Lung (tissue), 12 donors: ENCODE results near the gene ZHX3. TPM values are rescaled to one million over a fixed set of nuclear protein-coding genes. Genes with fewer than 3 reads are reported as not detected.

Source experiments
- ATAC-seq: fragments of 200-7000 bp; cut with Tn5 transposase; one replicate; pipeline ENCODE4 v1.9.1; 2020; ENCODE audit warnings: moderate number of reproducible peaks; ENCODE audit not compliant: insufficient read depth, low FRiP score
- DNase-seq, 3 donors: peaks; one replicate each; pipeline ENCODE4 v3.0.0-alpha.2; 2013 to 2017
- H3K27ac ChIP-seq, 2 donors: one replicate each; pipeline ENCODE4 v1.5.1; 2013; ENCODE audit warnings: mild to moderate bottlenecking in 2 of 2, moderate library complexity in 2 of 2, control low read depth in 1 of 2, inconsistent platforms in 1 of 2, low read depth in 1 of 2, low read length in 1 of 2
- H3K27me3 ChIP-seq, 3 donors: one replicate each; pipeline ENCODE4 v1.5.1; 2013; ENCODE audit warnings: low read length in 2 of 3; ENCODE audit not compliant: control insufficient read depth in 3 of 3, insufficient read depth in 3 of 3
- H3K36me3 ChIP-seq, 4 donors: one replicate each; pipeline ENCODE4 v1.5.1; 2013; ENCODE audit warnings: low read length in 4 of 4, mild to moderate bottlenecking in 1 of 4, moderate library complexity in 1 of 4; ENCODE audit not compliant: control insufficient read depth in 4 of 4, insufficient read depth in 4 of 4
- H3K4me1 ChIP-seq, 5 donors: one replicate each; pipeline ENCODE4 v1.5.1; 2013; ENCODE audit warnings: low read length in 5 of 5, mild to moderate bottlenecking in 2 of 5, moderate library complexity in 1 of 5; ENCODE audit not compliant: control insufficient read depth in 5 of 5, insufficient read depth in 5 of 5
- H3K4me3 ChIP-seq: one replicate; pipeline ENCODE4 v1.5.1; 2013; ENCODE audit warnings: mild to moderate bottlenecking, control low read depth, moderate library complexity
- H3K9ac ChIP-seq, 2 donors: one replicate each; pipeline ENCODE4 v1.5.1; 2013; ENCODE audit warnings: low read length in 2 of 2, control low read depth in 1 of 2; ENCODE audit not compliant: insufficient read depth in 1 of 2
- H3K9me3 ChIP-seq, 4 donors: one replicate each; pipeline ENCODE4 v1.5.1; 2013; ENCODE audit warnings: low read length in 3 of 4, mild to moderate bottlenecking in 1 of 4, moderate library complexity in 1 of 4; ENCODE audit not compliant: control insufficient read depth in 4 of 4, insufficient read depth in 3 of 4
- WGBS, 2 donors: extraction: QIAGEN DNeasy Blood & Tissue Kit; methylation state at CpG; one replicate each; pipeline ENCODE4 v1.1.7; 2013; 5-methylcytosine and 5-hydroxymethylcytosine counted together
- polyA plus RNA-seq, 2 donors: library from polyadenylated mRNA; stranded (reverse); fragments of 200-250 nt; gene quantifications; one replicate each; pipeline ENCODE4 v1.2.1, GENCODE V29; 2013
- total RNA-seq, 2 donors: library from RNA; depleted of rRNA in 1 of 2; stranded (reverse); fragments of >200 nt in 1 of 2; gene quantifications; one replicate each; pipeline ENCODE4 v1.2.1, GENCODE V29; 2014 to 2021
- TF ChIP-seq, protein P1 (sequence below): IDR thresholded peaks from 2 replicates; pipeline ENCODE4 v1.5.1; 2012; ENCODE audit warnings: mild to moderate bottlenecking; ENCODE audit errors: control extremely low read depth, extremely low read depth
- donor health status: control.
- donor health status: control.
- donor health status: Bipolar disorder and iron deficiency.
- donor health status: healthy.
- donor health status: DM: yes; HTN: yes; CAD: no.

The ZHX3 gene
- total and polyA plus RNA-seq, 4 donors = 8.3 to 48.2 (median 18.0) TPM

DNA sequence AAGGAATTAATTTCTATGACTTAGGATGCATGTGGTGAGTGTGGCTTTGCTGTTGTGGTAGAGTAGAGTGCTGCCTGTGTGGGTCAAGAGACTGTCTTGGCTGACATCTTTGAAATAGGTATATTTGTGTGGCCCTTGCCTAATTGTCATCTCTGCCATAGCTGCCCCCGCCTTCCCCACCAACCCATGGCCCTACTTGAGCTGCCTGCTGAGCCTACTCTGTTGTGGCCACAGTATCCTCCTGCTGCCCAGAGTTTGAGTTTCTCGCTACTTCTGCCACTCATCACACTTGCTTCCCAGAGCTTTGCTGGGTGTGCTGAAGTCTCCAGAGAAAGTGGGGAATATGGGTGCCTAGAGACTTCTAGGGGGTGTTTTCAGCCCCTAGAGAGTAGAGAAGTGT is 172.2 kb downstream of the ZHX3 start:
- TF ChIP-seq, protein P1, sequence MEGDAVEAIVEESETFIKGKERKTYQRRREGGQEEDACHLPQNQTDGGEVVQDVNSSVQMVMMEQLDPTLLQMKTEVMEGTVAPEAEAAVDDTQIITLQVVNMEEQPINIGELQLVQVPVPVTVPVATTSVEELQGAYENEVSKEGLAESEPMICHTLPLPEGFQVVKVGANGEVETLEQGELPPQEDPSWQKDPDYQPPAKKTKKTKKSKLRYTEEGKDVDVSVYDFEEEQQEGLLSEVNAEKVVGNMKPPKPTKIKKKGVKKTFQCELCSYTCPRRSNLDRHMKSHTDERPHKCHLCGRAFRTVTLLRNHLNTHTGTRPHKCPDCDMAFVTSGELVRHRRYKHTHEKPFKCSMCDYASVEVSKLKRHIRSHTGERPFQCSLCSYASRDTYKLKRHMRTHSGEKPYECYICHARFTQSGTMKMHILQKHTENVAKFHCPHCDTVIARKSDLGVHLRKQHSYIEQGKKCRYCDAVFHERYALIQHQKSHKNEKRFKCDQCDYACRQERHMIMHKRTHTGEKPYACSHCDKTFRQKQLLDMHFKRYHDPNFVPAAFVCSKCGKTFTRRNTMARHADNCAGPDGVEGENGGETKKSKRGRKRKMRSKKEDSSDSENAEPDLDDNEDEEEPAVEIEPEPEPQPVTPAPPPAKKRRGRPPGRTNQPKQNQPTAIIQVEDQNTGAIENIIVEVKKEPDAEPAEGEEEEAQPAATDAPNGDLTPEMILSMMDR = no peak
- no peak for DNase-seq
- peaks cover 0 to 9% (median 4%) of the 10 kb centered on the region in 4 donors for H3K36me3 ChIP-seq
- peak overlapping the region in 1 of 2 donors; percentile 72 for H3K27ac ChIP-seq
- H3K4me1 ChIP-seq = peaks cover 27 to 75% (median 40%) of the 10 kb centered on the region in 5 donors
- ATAC-seq = no peak
- H3K9me3 ChIP-seq = no peaks in the 10 kb centered on the region
- 97 to 98% methylated on average over 2 of the region's 2 CpGs for WGBS, 2 donors
- no peak overlapping the region for H3K4me3 ChIP-seq
- H3K27me3 ChIP-seq = no peaks in the 10 kb centered on the region
- no peak overlapping the region for H3K9ac ChIP-seq

DNA sequence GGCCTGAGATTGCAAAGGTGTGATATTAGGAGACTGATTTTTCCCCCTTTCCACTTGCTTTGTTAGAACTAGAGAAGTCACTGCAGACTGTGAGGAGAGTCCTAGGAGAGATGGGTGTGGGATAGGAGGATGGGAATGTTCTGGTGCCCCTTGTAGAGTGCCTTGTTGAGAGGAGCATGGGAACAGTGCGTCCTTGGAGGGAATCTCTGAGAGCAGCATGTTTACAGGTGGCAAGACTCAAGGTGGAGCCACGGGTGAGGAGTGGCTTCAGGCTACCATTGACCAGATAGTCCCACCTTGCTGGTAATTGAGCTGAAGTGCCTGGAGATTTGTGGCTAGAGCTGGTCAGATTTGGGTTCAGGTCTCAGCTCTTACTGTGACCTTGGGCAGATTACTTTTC is 174.2 kb downstream of the ZHX3 start:
- H3K9me3 ChIP-seq = no peaks in the 10 kb centered on the region
- peak overlapping the region; percentile 2 to 78 for H3K27ac ChIP-seq
- TF ChIP-seq, protein P1 = no peak
- WGBS, 2 donors = 36 to 68% methylated on average over 2 of the region's 2 CpGs
- no peak overlapping the region for H3K4me3 ChIP-seq
- no peaks in the 10 kb centered on the region for H3K27me3 ChIP-seq
- no peak for ATAC-seq
- no peak overlapping the region for H3K9ac ChIP-seq
- DNase-seq = no peak
- H3K36me3 ChIP-seq = peaks cover 0 to 14% (median 5%) of the 10 kb centered on the region in 4 donors
- H3K4me1 ChIP-seq = peaks cover 25 to 75% (median 34%) of the 10 kb centered on the region in 5 donors

DNA sequence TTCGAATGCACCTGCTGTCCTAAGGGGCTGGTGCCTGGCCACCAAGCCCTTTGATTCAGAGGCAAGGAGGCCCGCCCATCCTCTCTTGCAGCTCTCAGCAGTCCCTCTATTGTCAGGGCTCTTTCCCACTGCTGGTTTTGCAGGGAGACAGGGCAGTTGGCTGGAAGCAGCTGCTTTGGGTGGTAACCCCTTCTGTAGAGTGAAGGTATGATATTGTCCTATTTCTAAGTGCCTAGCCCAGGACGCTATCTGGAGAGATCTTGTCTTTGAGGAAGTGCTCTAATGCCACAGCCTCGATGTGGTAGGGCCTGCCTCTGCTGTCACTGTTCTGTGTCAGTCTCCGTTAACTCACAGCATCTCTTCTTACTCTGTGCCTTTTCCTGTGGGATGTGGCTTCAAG is 174.6 kb downstream of the ZHX3 start:
- ATAC-seq (no peak), DNase-seq (no peak)
- peaks cover 0 to 14% (median 5%) of the 10 kb centered on the region in 4 donors for H3K36me3 ChIP-seq
- no peaks in the 10 kb centered on the region for H3K9me3 ChIP-seq
- TF ChIP-seq, protein P1 = no peak
- H3K27ac ChIP-seq = peak overlapping the region; percentile 2 to 78
- H3K27me3 ChIP-seq = no peaks in the 10 kb centered on the region
- peaks cover 21 to 72% (median 30%) of the 10 kb centered on the region in 5 donors for H3K4me1 ChIP-seq
- H3K4me3 ChIP-seq = no peak overlapping the region
- H3K9ac ChIP-seq = no peak overlapping the region
- 33 to 43% methylated on average over 5 of the region's 5 CpGs for WGBS, 2 donors

DNA sequence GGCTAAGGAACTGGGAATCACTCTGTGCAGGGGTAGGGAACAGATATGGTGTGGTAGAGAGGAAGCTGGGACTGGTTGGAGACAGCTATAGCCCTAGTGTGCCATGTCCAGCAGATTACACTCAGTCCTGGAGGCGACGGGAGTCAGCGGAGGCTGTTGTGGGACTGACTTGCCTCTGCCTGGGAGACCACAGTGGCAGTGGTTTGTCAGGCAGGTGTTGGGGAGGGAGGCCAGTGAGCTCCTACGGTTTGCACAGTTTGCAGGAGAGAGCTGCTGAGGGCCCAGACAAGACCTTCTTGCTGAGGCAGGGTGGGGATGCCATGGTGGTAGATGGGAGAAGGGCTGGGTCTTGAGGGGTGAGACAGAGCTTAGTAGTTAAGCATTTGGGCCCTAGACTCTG is 175.3 kb downstream of the ZHX3 start:
- H3K9ac ChIP-seq = peak overlapping the region; percentile 7 to 19
- peaks cover 0 to 14% (median 5%) of the 10 kb centered on the region in 4 donors for H3K36me3 ChIP-seq
- 71 to 82% methylated on average over 4 of the region's 4 CpGs for WGBS, 2 donors
- TF ChIP-seq, protein P1 = no peak
- peaks cover 21 to 65% (median 30%) of the 10 kb centered on the region in 5 donors for H3K4me1 ChIP-seq
- DNase-seq (no peak), ATAC-seq (no peak)
- H3K4me3 ChIP-seq = no peak overlapping the region
- H3K9me3 ChIP-seq = no peaks in the 10 kb centered on the region
- H3K27me3 ChIP-seq = no peaks in the 10 kb centered on the region
- peak overlapping the region in 1 of 2 donors; percentile 79 for H3K27ac ChIP-seq
